GM19025 (cell line): Measurements from ENCODE around the gene P2RY11.

ENCODE experiments used
- ATAC-seq: cut with Tn5 transposase; IDR thresholded peaks from one replicate; pipeline ENCODE4 v1.9.1; 2021; ENCODE audit warnings: mild to moderate bottlenecking, low read depth, moderate library complexity; ENCODE audit not compliant: unreplicated experiment

P2RY11 gene

GRCh38 chr19:10112895-10113591 lies 1.6 kb downstream of the P2RY11 start:
- ATAC-seq = no peak

- no peak for ATAC-seq
Observed at GRCh38 chr19:10113592-10113963, 2.1 kb downstream of the P2RY11 start.

GRCh38 chr19:10113964-10114650 lies 2.6 kb downstream of the P2RY11 start:
- no peak for ATAC-seq

GRCh38 chr19:10114651-10115391 lies 3.3 kb downstream of the P2RY11 start:
- ATAC-seq = no peak

- no peak for ATAC-seq
Observed at GRCh38 chr19:10115392-10116084, 4.0 kb downstream of the P2RY11 start.

- no peak for ATAC-seq
Observed at GRCh38 chr19:10116085-10116865, 4.8 kb downstream of the P2RY11 start.

- ATAC-seq = no peak
Observed at GRCh38 chr19:10116866-10117616, 5.5 kb downstream of the P2RY11 start.

- no peak for ATAC-seq
Observed at GRCh38 chr19:10118960-10119359, 7.5 kb downstream of the P2RY11 start.

- ATAC-seq = no peak
Observed at GRCh38 chr19:10120538-10121189, 9.2 kb downstream of the P2RY11 start.

- ATAC-seq = no peak
Observed at GRCh38 chr19:10122045-10122444, 10.6 kb downstream of the P2RY11 start.

GRCh38 chr19:10124429-10124828 lies 12.9 kb downstream of the P2RY11 start:
- ATAC-seq = no peak

- no peak for ATAC-seq
Observed at GRCh38 chr19:10126213-10126639, 14.7 kb downstream of the P2RY11 start.

GRCh38 chr19:10132905-10133304 lies 21.4 kb downstream of the P2RY11 start:
- no peak for ATAC-seq

GRCh38 chr19:10133596-10133995 lies 22.1 kb downstream of the P2RY11 start:
- no peak for ATAC-seq

- ATAC-seq = no peak
Observed at GRCh38 chr19:10134040-10134439, 22.5 kb downstream of the P2RY11 start.

- no peak for ATAC-seq
Observed at GRCh38 chr19:10135551-10136334, 24.2 kb downstream of the P2RY11 start.

- no peak for ATAC-seq
Observed at GRCh38 chr19:10136936-10137335, 25.4 kb downstream of the P2RY11 start.
